NCI-H2227 treated with DMSO at 0.1 percent for 48 hours (cell line): ENCODE measurements around the gene APEH.

Experiments used
- DNase-seq: peaks from one replicate; lab custom pipeline; 2025; lab: John Stamatoyannopoulos, UW

APEH gene

DNA sequence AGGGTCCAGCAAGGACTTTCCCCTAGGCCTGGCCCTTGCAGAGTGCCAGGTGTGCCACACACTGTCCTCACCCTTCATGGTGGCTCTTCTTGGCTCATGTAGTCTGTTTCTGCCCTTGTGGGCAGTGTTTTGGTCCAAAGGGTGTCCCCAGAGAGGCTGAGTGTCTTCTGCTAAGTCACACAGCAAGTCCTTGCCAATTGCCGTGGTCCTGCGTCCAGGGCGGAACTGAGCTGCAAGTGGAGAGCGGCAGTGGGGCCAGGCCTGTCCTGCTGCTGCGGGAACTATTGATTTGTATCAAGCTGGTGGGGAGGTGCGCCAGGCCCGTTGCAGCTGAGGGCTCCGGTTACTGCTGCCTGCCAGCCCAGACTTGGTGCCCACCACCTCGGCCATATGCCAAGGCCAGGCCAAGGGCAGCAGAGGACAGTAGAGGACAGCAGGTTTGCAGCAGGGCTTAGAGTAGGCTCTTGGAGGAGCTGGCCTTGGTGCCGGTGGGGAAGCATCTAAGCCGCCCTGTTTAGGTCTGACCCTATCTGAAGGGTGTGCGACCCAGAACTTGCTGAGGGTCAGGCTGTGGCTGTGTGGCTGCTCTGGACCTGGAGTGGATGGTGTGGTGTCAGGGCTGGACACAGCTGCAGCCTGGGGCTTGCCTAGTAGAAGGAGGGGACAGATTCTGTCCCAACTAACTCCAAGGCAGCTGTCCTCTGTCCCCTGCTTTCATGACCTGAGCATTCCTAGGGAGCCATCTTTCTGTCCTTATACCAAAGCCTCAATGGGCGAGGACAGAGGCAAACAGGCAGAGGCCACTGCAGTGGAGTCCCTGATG, 40.8 kb downstream of the APEH start:
- no peak for DNase-seq

DNA sequence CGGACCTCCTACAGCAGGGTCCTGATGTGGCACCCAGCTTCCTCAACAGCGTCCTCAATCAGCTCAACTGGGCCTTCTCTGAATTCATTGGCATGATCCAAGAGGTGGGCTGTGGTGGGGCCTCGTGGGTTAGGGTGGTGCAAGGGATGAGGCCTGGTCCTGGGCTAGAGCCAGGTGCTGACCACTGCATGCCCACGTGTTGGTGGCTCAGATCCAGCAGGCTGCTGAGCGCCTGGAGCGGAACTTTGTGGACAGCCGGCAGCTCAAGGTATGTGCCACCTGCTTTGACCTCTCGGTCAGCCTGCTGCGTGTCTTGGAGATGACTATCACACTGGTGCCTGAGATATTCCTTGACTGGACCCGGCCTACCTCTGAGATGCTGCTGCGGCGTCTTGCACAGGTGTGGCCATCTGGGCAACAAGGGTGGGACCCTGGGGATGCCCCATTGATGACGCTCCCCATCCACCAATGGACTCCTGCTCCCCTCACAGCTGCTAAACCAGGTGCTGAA, 41.5 kb downstream of the APEH start:
- no peak for DNase-seq

DNA sequence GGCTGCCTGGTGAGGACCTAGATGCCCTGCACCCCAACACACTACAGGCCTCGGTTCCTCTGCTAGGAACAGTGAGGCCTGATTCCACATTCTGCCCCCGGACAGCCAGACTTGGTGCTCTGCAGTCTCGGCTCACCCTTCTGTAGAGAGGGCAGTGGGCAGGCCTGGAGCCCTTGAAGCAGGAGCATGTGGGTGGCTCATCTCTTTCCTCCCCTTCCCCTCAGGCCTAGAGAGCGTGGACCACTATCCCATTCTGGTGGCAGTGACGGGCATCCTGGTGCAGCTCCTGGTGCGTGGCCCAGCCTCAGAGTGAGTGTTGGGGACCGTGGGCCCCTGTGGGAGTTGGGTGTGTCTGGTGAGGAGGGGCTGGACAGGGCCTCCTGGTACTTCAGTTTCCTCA, 42.0 kb downstream of the APEH start:
- DNase-seq: no peak

DNA sequence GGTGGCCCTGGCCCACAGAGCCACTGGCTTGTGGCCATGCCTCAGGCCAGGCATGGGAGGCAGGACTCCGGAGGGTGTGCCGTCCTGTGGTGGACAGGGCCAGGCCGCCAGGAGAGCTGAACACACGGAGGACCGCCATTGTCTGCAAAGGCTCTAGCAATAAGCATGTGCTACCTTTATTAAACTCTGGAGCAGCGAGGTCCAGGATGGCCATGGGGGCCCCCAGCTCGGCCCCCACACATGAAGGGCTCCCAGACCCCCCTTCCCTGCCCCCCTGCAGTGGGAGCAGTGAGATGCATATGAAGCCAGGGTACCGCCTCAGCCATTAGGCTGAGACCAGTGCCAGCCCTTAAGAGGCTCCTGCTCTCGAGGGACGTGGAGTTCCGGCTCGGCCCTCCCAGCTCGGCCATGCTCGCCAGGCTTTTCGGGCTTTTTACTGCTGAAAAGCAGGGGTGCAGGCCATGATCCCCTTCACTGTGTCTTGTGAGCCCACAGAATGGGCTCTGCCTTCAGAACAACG, 42.6 kb downstream of the APEH start:
- DNase-seq: no peak

DNA sequence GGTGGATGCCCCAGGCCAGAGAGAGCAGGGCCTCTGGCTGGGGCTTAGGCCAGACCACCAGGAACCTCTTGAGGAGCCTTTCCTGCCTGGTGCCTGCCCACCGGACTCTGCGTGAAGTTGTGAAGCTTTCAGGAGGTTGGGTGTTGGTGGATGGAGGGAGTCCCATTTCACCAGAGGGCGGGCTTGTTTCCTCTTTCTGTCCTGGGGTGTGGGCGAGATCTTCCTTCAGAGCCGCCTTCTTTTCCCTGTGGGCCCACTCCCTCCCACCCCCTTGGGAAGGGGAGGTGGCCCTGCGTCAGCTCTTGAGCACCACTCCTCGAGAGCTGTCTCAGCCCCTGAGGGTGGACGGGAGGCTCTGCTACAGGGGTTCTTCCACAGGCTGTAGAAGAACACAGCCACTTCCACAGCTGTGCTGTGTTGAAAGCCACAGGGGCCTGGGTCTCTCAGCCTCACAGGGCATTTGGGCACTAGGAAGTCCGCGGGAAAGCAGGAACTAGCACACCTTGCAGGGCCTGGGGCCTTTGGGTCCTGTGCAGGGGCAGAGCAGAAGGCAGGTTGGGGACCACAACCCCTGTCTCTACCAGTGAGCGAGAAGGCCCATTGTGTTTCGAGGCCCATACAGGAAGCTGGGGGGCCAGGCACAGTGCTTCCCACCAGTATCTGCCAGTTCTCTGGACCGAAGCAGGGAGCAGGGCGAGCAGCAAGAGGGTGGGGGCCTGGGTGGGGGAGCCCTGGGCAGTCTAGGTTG, 43.2 kb downstream of the APEH start:
- no peak for DNase-seq

DNA sequence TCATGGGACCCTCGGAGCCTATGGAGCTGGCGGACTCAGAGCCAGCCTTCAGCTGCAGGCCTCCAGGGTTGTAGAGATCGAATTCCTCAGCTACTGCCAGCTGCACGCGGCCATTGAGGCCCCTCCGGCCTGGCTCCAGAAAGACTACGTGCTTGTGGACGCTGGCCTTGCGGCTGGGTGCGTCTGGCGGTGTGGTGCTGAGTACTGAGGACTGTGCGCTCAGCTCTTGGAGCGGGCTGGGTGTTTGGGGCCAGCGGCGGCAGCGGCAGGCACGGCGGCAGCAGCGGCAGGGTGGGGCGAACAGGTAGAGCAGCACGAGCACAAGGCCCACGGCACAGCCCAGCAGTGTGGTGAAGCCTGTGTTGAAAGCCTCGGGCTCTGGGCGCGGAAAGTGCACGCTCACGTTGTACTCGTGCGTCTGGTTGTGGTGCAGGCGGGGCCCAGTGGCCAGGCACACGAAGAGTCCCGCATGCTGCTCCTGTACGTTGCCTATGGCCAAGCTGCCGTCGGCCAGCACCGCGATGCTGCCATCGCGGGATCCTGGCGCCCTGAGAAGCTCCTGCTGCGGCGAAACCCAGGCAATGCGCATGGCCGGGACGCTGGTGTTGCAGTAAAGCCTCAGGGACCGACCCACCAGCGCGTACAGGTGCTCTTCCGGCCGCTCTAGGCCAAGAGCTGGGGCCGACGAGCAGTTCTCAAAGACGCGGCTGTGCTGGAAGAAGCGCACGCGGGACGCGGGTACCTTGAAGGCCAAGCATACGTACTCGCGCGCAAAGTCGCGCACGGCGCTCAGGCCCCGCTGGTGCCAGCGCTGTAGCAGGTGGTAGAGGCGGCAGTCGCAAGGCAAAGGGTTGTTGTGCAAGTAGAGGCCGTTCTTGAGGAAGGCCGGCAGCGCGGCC, 44.1 kb downstream of the APEH start:
- DNase-seq: no peak

DNA sequence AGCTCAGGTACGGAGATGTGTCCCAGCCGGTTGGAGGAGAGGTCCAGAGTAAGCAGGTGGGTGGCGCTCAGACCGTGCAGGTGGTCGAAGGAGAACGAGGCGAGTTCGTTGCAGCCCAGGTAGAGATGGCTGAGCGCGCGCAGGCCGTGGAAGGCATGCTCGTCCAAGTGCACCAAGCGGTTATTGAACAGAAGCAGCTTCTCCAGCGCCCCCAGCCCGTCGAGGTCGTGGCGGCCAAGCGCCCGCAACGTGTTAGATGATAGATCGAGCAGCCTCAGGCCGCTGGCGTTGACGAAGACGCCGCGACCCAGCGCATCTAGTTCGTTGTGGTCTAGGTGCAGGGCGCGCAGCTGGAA, 44.7 kb downstream of the APEH start:
- no peak for DNase-seq

DNA sequence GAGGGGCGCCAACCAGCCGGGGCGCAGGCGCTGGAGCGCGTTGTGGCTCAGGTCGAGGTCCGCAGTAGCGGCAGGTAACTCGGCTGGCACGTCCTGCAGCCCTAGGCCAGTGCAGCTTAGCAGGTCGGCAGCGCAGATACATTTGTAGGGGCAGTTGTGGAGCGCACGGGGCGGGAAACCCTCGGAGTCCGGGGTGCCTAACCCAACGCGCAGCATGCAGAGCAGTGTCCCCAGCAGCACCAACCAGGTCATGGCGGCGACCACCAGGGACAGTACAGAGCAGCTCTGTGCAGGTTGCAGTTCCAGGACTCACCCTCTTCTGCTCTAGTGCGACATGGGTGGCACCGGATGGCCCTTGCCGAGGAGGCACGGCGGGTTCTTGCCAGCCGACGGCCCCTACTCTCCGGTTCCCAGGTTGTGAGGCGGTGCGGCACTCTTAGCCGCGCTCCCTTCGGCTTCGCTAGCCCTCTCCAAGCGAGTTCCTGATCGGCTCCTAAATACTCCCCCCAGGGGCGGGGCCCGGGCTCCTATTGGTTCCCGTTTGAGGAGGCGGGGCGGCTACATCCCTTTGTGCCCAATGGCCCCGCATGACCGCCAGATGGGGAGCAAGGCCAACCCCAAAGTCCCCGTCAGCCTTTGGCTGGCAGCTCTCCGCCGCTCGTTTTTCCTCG, 45.2 kb downstream of the APEH start, which contains the start of gene AMIGO3:
AMIGO3 (minus strand) TSS at position 471 of the 671 bp plus-strand sequence; CDS start at position 252, 219 bp downstream.
- DNase-seq: peak; percentile 43

DNA sequence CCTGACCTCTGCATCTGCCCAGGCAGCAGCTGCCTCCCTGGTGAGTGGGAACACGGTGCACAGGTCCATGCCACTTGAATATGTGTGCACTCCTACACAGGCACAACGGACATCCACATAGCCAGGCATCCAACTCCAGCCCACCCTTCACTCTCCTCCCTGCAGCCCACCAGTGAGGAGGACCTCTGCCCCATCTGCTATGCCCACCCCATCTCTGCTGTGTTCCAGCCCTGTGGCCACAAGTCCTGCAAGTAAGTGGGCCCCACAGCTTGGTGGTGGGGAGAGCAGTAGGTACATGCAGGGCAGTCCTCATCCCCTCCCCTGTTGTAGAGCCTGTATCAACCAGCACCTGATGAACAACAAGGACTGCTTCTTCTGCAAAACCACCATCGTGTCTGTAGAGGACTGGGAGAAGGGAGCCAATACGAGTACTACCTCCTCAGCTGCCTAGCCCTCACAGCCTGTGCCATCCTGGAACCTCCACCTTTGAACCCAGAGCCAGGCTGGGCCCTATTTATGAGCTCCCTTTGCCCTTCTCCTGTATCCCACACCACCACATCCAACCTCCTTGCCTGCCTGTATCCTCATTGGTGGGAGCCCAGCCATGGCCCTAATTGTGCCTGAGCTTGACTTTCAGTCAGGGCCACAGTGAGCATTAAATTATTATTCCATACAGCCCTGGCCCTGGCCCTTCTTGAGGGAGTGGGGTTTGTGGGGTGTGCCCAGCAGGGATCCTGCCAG, 46.9 kb downstream of the APEH start:
- DNase-seq: no peak

DNA sequence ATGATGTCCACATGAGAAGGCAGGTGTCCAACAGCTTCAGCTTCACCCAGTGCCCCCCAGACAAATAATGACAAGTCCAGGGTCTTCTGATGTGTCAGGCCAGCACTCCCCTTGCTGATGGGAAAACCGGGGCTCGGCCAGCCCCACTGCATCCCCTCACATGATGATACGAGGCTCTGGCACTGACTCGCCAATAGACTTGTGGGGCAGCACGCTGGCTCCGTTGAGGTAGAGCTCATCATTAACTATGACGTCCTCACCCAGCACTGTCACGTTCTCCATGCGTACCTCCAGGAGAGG, 47.4 kb downstream of the APEH start:
- DNase-seq: no peak

DNA sequence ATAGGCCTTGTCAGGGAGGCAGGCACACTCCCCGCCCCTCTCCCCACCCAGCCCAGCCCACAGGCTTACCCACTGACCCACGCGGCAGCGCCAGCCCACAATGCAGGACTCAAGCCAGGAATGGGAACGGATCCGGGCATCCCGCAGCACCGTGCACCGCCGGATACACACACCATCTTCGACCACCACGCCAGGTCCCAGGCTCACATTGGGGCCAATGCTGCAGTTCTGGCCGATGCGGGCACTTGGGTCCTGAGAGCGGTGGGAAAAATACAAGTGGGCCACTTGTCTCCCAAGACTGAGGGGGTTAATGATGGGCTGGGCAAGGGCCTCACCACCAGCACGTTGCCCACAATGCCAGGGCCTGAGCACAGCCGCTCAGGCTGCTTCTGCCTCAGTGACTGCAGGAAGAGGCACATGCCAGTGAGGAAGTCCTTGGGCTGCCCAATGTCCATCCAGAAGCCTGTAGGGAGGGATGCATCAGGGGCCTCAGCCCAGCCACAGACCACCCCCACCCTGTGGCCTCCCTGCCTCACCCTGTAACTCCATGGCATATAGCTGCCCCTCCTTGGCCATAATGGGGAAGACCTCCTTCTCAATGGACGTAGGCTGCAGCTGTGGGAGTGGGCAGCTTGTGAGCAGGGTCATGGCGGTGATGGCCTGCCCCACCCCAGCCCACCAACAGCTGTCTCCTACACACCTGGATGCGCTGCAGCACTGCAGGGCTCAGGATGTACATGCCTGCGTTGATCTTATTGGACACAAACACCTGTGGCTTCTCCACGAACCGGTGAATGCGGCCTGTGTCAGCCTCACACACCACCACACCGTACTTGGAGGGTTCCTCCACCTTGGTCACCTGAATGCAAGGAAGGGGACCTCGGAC, 48.0 kb downstream of the APEH start:
- DNase-seq: no peak

DNA sequence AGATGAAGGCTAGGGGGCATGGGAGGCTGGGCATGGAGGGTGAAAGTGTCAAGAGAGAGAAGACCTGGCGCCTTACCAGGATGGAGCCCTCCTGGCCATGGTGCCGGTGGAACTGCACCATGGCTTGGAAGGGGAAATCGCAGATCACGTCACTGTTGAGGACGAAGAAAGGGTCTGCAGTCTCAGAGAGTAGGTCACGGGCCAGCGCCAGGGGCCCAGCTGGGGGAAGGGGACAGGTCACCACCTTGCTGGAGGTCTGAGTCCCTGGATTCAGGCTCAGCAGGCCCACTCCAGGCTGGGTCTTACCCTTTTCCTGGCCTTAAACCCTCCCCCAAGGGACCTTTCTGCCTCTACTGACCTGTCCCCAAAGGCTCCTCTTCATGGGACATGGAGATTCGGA, 48.7 kb downstream of the APEH start:
- no peak for DNase-seq

DNA sequence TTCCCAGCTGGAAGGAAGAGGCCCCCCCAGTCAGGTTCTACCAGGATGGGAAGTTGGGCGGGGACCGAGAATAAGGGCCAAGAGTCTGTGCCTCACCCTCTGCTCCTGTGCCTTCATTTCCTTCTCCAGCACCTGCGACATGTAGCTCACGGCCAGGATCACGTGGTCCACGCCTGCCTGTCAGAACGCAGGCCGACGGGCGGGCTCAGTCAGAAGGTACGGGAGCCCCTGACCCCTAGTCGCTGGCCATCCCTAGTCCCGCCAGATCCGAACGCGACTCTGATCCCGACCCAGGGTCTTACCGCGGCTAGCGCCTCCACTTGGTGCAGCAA, 49.1 kb downstream of the APEH start:
- peak; percentile 15 for DNase-seq

DNA sequence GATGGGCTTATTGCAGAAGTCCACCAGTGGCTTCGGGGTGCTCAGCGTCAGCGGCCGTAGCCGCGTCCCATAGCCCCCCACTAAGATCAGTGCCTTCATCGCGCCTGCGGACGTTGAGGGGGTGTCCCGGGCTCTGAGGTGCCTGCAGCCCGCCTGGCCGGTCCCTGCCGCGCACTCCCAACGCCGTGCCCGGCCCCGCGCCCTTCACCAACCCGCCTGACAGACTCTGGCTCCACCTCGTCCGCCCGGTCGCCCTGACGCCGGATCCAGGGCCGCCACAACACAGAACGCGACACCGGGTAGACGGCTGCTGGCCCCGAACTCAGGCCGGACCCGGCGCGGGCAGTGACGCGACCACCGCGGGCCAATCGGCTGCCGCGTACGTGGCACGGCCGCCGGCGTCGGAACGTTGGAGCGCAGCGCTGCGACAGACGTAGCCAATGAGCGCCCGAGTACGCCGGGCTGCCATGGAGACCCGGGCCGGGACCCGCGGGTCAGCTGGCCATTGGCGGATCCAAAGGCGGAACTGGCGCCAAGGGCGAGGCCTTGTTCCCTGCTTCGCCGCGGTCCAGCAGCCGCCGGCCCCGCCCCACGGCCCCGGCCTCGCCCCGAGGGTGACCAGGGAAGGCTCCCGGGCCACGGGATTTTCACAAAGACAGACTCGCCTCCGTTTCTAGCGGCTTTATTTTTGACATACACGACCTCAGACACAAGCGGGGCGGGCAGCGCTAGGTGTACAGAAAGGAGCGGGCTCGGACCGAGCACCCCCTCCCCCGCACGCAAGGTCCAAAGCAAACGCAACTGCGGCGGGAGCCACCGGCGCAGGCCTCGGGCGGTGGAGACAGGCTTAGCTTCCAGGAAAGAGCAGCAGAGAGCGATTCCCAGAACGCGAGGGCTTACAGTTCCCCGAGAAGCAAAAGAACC, 49.7 kb downstream of the APEH start, which contains the start of gene GMPPB:
GMPPB (minus strand) TSS at position 324 of the 924 bp plus-strand sequence; CDS start at position 99, 225 bp downstream.
- peak; percentile 87 for DNase-seq

DNA sequence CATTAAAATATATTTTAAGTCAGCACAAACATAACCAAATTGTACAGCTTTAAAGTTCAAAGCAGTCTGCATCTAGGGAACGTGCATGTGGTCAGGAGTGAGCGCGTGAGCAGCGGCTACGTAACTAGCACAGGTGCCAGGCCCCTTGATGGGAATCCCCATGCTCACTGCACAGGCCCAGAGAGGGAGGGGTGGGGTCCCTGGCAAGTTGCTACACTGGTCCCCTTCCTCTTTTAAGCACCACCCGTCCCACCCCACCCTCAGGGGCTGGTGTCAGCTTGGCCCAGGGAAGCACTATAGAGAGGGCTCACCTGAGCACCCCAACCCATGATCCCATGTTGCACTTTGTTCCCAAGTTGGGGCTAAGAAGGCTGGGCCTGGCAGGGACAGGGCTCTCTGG, 50.4 kb downstream of the APEH start:
- no peak for DNase-seq

DNA sequence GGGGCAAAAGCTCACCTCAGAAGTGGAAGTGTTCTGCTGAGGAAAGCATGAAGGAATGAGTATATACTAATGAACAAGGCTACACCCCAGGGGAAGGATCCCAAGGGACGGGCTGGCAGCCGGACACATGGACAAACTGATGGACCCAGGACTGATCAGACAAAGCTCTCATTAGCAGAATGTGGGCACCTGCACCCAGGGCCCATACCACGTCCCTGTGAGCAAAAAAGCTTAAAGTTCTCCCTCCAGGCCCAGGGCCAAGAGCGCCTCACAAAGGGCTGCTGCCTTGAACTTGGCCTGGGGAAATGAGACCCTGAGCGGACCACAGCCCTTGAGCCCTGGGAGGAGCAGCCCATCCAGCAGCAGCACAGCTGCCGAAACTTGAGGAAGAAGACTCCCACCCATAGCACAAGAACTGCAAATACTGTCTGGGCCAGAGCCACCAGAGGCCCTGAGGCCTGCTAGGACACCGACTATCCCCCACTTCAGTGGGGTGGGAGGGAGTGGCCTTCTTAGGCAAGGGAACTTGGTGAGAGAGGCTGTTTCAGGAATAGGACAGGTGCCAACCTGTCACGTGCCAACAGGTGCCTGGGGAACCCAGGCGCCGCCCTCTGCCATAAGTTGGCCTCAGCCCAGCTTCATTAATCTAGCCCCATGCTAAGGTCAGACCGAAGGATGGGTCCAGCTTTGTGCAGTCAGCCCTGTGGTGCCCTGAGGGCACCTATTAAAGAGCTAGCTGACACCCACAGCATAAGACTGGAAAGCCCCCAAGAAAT, 51.9 kb downstream of the APEH start:
- DNase-seq: no peak

DNA sequence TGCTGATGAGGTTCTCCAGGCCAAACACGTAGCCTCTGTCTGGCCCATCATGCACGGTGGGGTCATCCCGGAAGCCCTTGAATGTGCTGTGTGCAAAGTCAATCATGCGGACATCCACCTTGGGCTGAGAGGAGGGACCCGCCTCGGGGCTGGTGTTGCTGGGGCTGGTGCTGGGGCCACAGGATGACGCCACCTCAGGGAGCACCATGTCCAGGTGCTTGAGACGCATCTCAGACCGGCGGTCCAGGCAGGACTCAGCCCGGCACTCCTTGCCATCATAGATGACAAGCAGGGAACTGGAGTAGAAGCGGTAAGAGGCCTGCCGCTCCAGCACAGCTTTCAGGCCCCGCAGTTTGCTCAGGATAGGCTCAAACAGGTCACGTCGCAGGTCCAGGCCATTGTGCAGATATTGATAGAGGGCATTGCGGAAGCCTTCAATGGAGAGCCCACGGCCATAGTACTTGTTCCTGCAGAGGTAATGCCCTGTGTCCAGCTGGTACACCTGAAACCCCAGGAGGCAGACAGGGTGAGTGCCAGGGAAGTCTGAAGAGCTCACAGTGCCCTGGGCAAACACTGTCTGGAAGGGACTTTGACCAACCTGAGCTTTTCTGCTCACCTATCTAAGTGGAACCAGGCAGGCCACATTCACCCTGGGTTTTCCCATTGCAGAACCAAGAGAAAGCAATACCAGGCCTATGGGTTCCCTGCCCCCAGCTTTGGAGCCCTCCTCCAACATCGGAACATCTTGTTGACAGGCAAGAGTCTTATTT, 53.2 kb downstream of the APEH start:
- DNase-seq: no peak
